ENCODE results near the gene RBFOX2.

- TF ChIP-seq CTCF (IDR thresholded peaks at IDR 0.05) (no peak), EZH2 (IDR thresholded peaks at IDR 0.05; ENCODE audit: borderline replicate concordance, insufficient read depth, low read depth, low read length, poor library complexity, severe bottlenecking) (no peak)
Measured at GRCh38 chr22:36075724-36076123, 47.1 kb upstream of the RBFOX2 start.

Data from B cell (primary cell).